ENCODE measurements around the gene DKK1. TPM values are rescaled to one million over a fixed set of nuclear protein-coding genes. Genes with fewer than 3 reads are reported as not detected.
"Not testable (repeated sequence)": the region's sequence is repeated elsewhere in the genome, so short reads cannot be mapped to it uniquely, and the experiment has no call there.

Gene DKK1
- polyA plus RNA-seq, 1 donor: 2.7 TPM

DNA sequence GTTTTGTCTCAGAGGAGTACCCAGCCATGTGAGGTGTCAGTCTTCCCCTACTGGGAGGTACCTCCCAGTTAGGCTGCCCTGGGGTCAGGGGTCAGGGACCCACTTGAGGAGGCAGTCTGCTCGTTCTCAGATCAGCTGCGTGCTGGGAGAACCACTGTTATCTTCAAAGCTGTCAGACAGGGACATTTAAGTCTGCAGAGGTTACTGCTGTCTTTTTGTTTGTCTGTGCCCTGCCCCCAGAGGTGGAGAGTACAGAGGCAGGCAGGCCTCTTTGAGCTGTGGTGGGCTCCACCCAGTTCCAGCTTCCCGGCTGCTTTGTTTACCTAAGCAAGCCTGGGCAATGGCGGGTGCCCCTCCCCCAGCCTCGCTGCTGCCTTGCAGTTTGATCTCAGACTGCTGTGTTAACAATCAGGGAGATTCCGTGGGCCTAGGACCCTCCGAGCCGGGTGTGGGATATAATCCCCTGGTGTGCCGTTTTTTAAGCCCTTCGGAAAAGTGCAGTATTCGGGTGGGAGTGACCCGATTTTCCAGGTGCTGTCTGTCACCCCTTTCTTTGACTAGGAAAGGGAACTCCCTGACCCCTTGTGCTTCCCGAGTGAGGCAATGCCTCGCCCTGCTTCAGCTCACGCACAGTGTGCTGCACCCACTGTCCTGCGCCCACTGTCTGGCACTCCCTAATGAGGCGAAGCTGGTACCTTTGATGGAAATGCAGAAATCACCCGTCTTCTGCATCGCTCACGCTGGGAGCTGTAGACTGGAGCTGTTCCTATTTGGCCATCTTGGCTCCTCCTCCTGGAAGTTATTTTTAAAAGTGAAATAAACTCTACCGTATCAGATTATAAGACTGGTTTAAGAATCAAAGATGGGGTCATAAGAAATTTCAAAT lies 51.7 kb downstream of the DKK1 start:
- not testable (repeated sequence) for H3K4me3 ChIP-seq (ENCODE audit: low read length); H3K27ac ChIP-seq (ENCODE audit: low read length); H3K36me3 ChIP-seq (ENCODE audit: control insufficient read depth, insufficient read depth, low read length); H3K4me1 ChIP-seq (ENCODE audit: control insufficient read depth, insufficient read depth, low read length); H3K9me3 ChIP-seq (ENCODE audit: control insufficient read depth, low read depth, low read length); H3K27me3 ChIP-seq (ENCODE audit: control insufficient read depth, insufficient read depth, low read length); DNase-seq
- 93% methylated on average over 3 of the region's 21 CpGs for WGBS (ENCODE audit: insufficient coverage, low lambda C conversion rate)

Measured in large intestine (tissue), 3 donors.